HG02981 (cell line): ENCODE measurements around the gene HECW1.
"Not testable (repeated sequence)": the region's sequence is repeated elsewhere in the genome, so short reads cannot be mapped to it uniquely, and the experiment has no call there.

Source experiments
- ATAC-seq: cut with Tn5 transposase; IDR thresholded peaks from one replicate; pipeline ENCODE4 v1.9.1; 2021; ENCODE audit warnings: mild to moderate bottlenecking, moderate library complexity; ENCODE audit not compliant: unreplicated experiment

HECW1 gene

GRCh38 chr7:43111630-43112458 is 603 bp upstream of the HECW1 start:
- ATAC-seq: no peak

GRCh38 chr7:43112941-43113621 is 634 bp downstream of the HECW1 start:
- no peak for ATAC-seq

- no peak for ATAC-seq
These were observed 1.4 kb downstream of the HECW1 start for GRCh38 chr7:43113622-43114457.

GRCh38 chr7:43114458-43114780 is 2.0 kb downstream of the HECW1 start:
- no peak for ATAC-seq

- ATAC-seq: no peak
These were observed 4.0 kb downstream of the HECW1 start for GRCh38 chr7:43116451-43116850.

- ATAC-seq: no peak
These were observed 4.6 kb downstream of the HECW1 start for GRCh38 chr7:43117095-43117494.

- ATAC-seq: no peak
These were observed 5.4 kb downstream of the HECW1 start for GRCh38 chr7:43117861-43118260.

- no peak for ATAC-seq
These were observed 5.9 kb downstream of the HECW1 start for GRCh38 chr7:43118313-43118712.

GRCh38 chr7:43119371-43120075 is 7.1 kb downstream of the HECW1 start:
- no peak for ATAC-seq

GRCh38 chr7:43121973-43122372 is 9.5 kb downstream of the HECW1 start:
- ATAC-seq: no peak

GRCh38 chr7:43123457-43123856 is 11.0 kb downstream of the HECW1 start:
- ATAC-seq: no peak

GRCh38 chr7:43124388-43124787 is 11.9 kb downstream of the HECW1 start:
- ATAC-seq: no peak

GRCh38 chr7:43130347-43130746 is 17.9 kb downstream of the HECW1 start:
- no peak for ATAC-seq

GRCh38 chr7:43135129-43135528 is 22.7 kb downstream of the HECW1 start:
- no peak for ATAC-seq

GRCh38 chr7:43136064-43136463 is 23.6 kb downstream of the HECW1 start:
- ATAC-seq: no peak

- ATAC-seq: not testable (repeated sequence)
These were observed 24.8 kb downstream of the HECW1 start for GRCh38 chr7:43137121-43137744.

GRCh38 chr7:43137811-43138210 is 25.4 kb downstream of the HECW1 start:
- no peak for ATAC-seq

- ATAC-seq: no peak
These were observed 26.3 kb downstream of the HECW1 start for GRCh38 chr7:43138710-43139109.

GRCh38 chr7:43139137-43139536 is 26.7 kb downstream of the HECW1 start:
- ATAC-seq: no peak

GRCh38 chr7:43140186-43140585 is 27.7 kb downstream of the HECW1 start:
- ATAC-seq: no peak

- no peak for ATAC-seq
These were observed 28.6 kb downstream of the HECW1 start for GRCh38 chr7:43141091-43141490.
